ENCODE data around the gene HMGB3. TPM values are rescaled to one million over a fixed set of nuclear protein-coding genes. Genes with fewer than 3 reads are reported as not detected.
A peak's percentile ranks its signal among the peaks of the same experiment; 100 is the strongest.

HMGB3 gene
- total RNA-seq, 2 donors from 2014 or later = 220 to 413 TPM

- peaks cover 23% of the 10 kb centered on the region for H3K4me1 Mint-ChIP-seq
- WGBS, 2 experiments (ENCODE audit: insufficient coverage in 1 of 2, insufficient read length in 1 of 2) = 80 to 83% methylated on average over 2 to 7 of the region's 7 CpGs
- peak overlapping the region; percentile 92 for H3K27ac Mint-ChIP-seq
- no peaks in the 10 kb centered on the region for H3K27me3 Mint-ChIP-seq (ENCODE audit: insufficient read depth)
- no peaks in the 10 kb centered on the region for H3K9me3 ChIP-seq (ENCODE audit: control insufficient read depth, low read length)
- no peak overlapping the region for H3K9ac ChIP-seq (ENCODE audit: extremely low read depth, low read length, poor library complexity, severe bottlenecking)
- H3K36me3 Mint-ChIP-seq (ENCODE audit: low read depth) = no peaks in the 10 kb centered on the region
- no peaks in the 10 kb centered on the region for H3K36me3 ChIP-seq (ENCODE audit: control insufficient read depth, insufficient read depth, low read length)
- H3K27ac ChIP-seq (ENCODE audit: low read depth, low read length) = no peak overlapping the region
- no peaks in the 10 kb centered on the region for H3K27me3 ChIP-seq (ENCODE audit: control insufficient read depth, insufficient read depth, low read length, poor library complexity, severe bottlenecking)
- H3K4me3 Mint-ChIP-seq = no peak overlapping the region
- no peak for TF ChIP-seq CTCF (conservative IDR thresholded peaks at IDR 0.05)
- H3K9me3 Mint-ChIP-seq = peaks cover 15% of the 10 kb centered on the region
- no peak for DNase-seq
- peaks cover 10% of the 10 kb centered on the region for H3K4me1 ChIP-seq (ENCODE audit: control insufficient read depth, insufficient read depth, low read length)
- no peak overlapping the region for H3K4me3 ChIP-seq (ENCODE audit: low read length)
These were observed 47.7 kb upstream of the HMGB3 start for GRCh38 chrX:150935467-150935866.

GRCh38 chrX:150936556-150936955 lies 46.6 kb upstream of the HMGB3 start:
- peaks cover 18% of the 10 kb centered on the region for H3K9me3 Mint-ChIP-seq
- no peak for TF ChIP-seq CTCF (conservative IDR thresholded peaks at IDR 0.05)

GRCh38 chrX:150940844-150941495 lies 42.2 kb upstream of the HMGB3 start:
- Histone ChIP-seq H3K9me3 (ENCODE audit: control insufficient read depth, low read length) (no peaks in the 10 kb centered on the region), H3K27me3 (ENCODE audit: control insufficient read depth, insufficient read depth, low read length, poor library complexity, severe bottlenecking) (no peaks in the 10 kb centered on the region), H3K36me3 (ENCODE audit: control insufficient read depth, insufficient read depth, low read length) (no peaks in the 10 kb centered on the region), H3K27ac (ENCODE audit: low read depth, low read length) (no peak overlapping the region), H3K9ac (ENCODE audit: extremely low read depth, low read length, poor library complexity, severe bottlenecking) (no peak overlapping the region), H3K4me1 (ENCODE audit: control insufficient read depth, insufficient read depth, low read length) (no peaks in the 10 kb centered on the region), H3K4me3 (ENCODE audit: low read length) (no peak overlapping the region)
- Mint-ChIP-seq H3K27me3 (ENCODE audit: insufficient read depth) (no peaks in the 10 kb centered on the region), H3K4me3 (no peak overlapping the region), H3K27ac (no peak overlapping the region), H3K4me1 (peaks cover 19% of the 10 kb centered on the region), H3K9me3 (peaks cover 18% of the 10 kb centered on the region), H3K36me3 (ENCODE audit: low read depth) (no peaks in the 10 kb centered on the region)
- no peak for TF ChIP-seq CTCF (conservative IDR thresholded peaks at IDR 0.05)
- DNase-seq = no peak
- 76 to 88% methylated on average over 5 to 9 of the region's 9 CpGs for WGBS, 2 experiments (ENCODE audit: insufficient coverage in 1 of 2, insufficient read length in 1 of 2)

More at GRCh38 chrX:150936556-150936955, 46.6 kb upstream of the HMGB3 start:
- no peak for DNase-seq
- Mint-ChIP-seq H3K4me1 (peaks cover 33% of the 10 kb centered on the region), H3K4me3 (no peak overlapping the region), H3K27me3 (ENCODE audit: insufficient read depth) (no peaks in the 10 kb centered on the region), H3K27ac (peak overlapping the region; percentile 40), H3K36me3 (ENCODE audit: low read depth) (no peaks in the 10 kb centered on the region)
- WGBS, 2 experiments (ENCODE audit: insufficient coverage in 1 of 2, insufficient read length in 1 of 2) = 90 to 92% methylated on average over 2 to 6 of the region's 6 CpGs
- H3K4me3 ChIP-seq (ENCODE audit: low read length) = no peak overlapping the region
- H3K36me3 ChIP-seq (ENCODE audit: control insufficient read depth, insufficient read depth, low read length) = no peaks in the 10 kb centered on the region
- H3K27me3 ChIP-seq (ENCODE audit: control insufficient read depth, insufficient read depth, low read length, poor library complexity, severe bottlenecking) = no peaks in the 10 kb centered on the region
- H3K9me3 ChIP-seq (ENCODE audit: control insufficient read depth, low read length) = no peaks in the 10 kb centered on the region
- no peak overlapping the region for H3K9ac ChIP-seq (ENCODE audit: extremely low read depth, low read length, poor library complexity, severe bottlenecking)
- H3K27ac ChIP-seq (ENCODE audit: low read depth, low read length) = no peak overlapping the region
- peaks cover 10% of the 10 kb centered on the region for H3K4me1 ChIP-seq (ENCODE audit: control insufficient read depth, insufficient read depth, low read length)

All from endodermal cell (in vitro differentiated cells).